Measurements from ENCODE around the gene FAM120C. TPM values are rescaled to one million over a fixed set of nuclear protein-coding genes. Genes with fewer than 3 reads are reported as not detected.

FAM120C gene
- polyA plus RNA-seq, 1 donor = 11.6 TPM

DNA sequence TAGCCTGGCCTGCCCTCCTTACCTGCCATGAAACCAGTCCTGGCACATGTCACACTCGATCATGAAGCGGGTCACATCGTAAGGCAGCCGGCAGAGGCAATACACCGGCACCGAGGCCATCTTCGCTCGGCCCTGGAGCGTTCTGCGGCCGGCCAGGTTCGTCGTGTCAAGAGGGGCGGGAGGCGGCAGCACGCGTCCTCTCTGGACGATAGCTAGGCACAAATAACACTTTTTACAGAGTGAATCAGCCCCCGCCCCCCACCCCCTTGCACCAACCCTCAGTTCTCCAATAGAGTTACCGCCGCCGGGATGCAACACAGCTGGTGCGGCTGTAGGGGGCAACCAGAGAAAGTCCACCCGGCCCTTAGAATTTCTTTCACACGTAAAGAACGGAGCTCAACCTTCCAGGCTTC is 140.4 kb downstream of the FAM120C start:
- DNase-seq = peak; percentile 60

DNA sequence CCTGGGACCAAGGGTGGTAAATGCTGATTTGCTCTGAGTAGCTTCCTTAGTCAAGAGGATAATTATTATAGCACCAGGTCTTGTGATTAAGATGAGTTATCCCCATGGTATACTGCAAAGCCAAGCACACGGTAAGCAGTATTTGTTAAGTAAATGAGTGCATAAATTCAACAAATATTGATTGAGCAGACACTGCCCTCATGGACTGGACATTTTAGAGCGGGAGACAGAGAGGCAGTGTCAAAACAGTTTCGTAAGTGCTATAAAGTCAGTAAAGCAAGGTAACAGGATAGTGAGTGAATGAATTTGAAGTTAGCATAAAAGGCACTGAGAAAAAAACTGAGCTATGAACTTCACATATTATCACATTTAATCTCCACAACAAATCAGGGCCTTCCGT is 152.7 kb downstream of the FAM120C start:
- no peak for DNase-seq

DNA sequence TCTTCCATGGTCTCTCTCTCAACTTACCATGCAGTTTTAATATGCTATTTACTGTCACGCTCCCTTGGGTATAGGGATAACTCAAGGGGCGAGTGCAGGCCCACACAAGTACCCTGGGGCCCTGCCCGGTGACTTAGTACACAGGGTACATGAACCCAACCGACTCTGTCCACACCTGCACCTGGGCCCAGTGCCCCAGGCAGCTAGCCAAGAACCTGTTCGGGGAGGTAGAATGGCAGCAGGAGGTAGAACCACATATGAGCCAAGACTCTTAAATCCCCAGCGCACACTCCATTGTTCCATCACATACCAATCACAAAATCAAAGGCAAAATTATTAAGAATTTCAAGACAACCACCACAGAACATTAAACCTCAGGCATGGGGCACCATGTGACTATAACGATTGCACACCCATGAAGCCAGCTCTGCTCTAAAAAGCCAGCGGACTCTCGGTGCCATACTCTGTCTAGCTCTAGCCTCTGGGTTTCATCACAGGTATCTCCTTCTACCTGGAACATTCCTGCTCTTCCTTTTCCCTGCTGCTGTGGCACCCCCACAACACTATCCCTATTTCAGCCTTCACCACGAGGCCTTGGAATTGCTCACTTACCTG is 153.4 kb downstream of the FAM120C start:
- DNase-seq = peak; percentile 18

- no peak for DNase-seq
Observed at GRCh38 chrX:54024350-54024749, 158.7 kb downstream of the FAM120C start.

Other genes with a start within 250 kb of the FAM120C start
- gene PHF8, start 138.8 kb downstream of the FAM120C start, polyA plus RNA-seq (ENCODE audit: insufficient read length) = 33.4 TPM
- gene WNK3, start 174.8 kb upstream of the FAM120C start, polyA plus RNA-seq (ENCODE audit: insufficient read length) = 6.9 TPM